Nephron progenitor cell (in vitro differentiated cells): ENCODE results near the gene ZNF366.
A peak's percentile ranks its signal among the peaks of the same experiment; 100 is the strongest.

Experiments
- DNase-seq: peaks from one replicate; pipeline ENCODE4 v3.0.0; 2021
- H3K27ac Mint-ChIP-seq: 2 replicates; pipeline ENCODE4 v1.8.0; 2021; ENCODE audit warnings: mild to moderate bottlenecking, moderate library complexity, mixed read lengths
- H3K27me3 Mint-ChIP-seq: 2 replicates; pipeline ENCODE4 v1.8.0; 2021; ENCODE audit warnings: mild to moderate bottlenecking, low read depth, mixed read lengths; ENCODE audit not compliant: poor library complexity
- H3K36me3 Mint-ChIP-seq: 2 replicates; pipeline ENCODE4 v1.8.0; 2021; ENCODE audit warnings: low read depth, mixed read lengths
- H3K4me1 Mint-ChIP-seq: 2 replicates; pipeline ENCODE4 v1.8.0; 2021; ENCODE audit warnings: mixed read lengths
- H3K4me3 Mint-ChIP-seq: 2 replicates; pipeline ENCODE4 v1.8.0; 2021; ENCODE audit warnings: mild to moderate bottlenecking, moderate library complexity, mixed read lengths
- H3K9me3 Mint-ChIP-seq: 2 replicates; pipeline ENCODE4 v1.8.0; 2021; ENCODE audit warnings: mild to moderate bottlenecking, moderate library complexity, mixed read lengths
- TF ChIP-seq, protein P1 (sequence below): fragments of 200-600 bp; sonication (generic); IDR thresholded peaks from 2 replicates; pipeline ENCODE4 v1.5.0; 2021; ENCODE audit warnings: antibody characterized with exemption

ZNF366 gene

DNA sequence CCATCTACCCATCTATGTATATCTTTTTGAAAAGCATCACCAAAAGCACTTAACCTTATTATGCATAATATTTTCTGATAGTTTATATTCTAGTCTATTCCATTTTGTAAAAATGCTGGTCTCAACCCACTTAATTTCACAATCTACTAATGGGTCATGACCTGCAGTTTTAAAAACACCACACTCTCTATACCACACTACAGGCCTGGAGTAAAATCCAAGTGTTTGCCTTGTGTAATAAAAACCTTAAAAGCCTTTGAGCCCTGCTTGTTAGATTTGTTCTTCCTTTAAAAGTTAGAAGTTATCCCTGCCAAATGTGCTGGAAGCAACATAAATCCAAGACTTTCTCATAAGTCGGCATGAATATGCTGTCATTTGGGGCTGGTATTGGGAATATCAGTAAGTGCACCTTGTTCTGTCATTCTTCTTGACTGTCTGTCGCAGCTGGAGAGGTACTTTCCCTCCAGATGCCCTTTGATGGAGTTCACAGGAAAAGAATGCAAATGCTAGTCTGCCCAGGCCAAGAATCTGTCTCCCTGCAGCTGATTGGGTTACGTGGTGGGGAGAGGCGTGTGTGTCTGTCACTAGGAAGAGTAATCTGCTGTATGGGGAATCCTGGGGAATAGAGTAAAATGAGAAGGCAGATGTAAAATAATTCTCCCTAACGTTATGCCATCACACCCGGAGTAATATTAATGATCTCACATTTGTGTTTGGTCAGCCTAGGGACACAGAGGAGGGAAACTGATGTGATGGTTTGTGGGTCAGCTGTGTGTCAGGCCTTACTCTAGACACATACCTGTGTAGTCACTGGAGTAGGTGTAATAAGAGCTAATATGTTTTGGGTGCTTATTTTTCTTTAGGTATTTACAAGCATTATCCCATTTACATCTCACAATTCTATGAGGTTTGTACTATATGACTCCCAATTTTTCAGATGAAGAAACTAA, 79.4 kb downstream of the ZNF366 start:
- Mint-ChIP-seq H3K36me3 (no peaks in the 10 kb centered on the region), H3K4me3 (peak overlapping the region; percentile 22), H3K27me3 (peaks cover 3% of the 10 kb centered on the region), H3K9me3 (no peaks in the 10 kb centered on the region), H3K27ac (no peak overlapping the region), H3K4me1 (peaks cover 32% of the 10 kb centered on the region)
- TF ChIP-seq, protein P1, sequence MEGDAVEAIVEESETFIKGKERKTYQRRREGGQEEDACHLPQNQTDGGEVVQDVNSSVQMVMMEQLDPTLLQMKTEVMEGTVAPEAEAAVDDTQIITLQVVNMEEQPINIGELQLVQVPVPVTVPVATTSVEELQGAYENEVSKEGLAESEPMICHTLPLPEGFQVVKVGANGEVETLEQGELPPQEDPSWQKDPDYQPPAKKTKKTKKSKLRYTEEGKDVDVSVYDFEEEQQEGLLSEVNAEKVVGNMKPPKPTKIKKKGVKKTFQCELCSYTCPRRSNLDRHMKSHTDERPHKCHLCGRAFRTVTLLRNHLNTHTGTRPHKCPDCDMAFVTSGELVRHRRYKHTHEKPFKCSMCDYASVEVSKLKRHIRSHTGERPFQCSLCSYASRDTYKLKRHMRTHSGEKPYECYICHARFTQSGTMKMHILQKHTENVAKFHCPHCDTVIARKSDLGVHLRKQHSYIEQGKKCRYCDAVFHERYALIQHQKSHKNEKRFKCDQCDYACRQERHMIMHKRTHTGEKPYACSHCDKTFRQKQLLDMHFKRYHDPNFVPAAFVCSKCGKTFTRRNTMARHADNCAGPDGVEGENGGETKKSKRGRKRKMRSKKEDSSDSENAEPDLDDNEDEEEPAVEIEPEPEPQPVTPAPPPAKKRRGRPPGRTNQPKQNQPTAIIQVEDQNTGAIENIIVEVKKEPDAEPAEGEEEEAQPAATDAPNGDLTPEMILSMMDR, result no peak
- DNase-seq, result peak; percentile 15

DNA sequence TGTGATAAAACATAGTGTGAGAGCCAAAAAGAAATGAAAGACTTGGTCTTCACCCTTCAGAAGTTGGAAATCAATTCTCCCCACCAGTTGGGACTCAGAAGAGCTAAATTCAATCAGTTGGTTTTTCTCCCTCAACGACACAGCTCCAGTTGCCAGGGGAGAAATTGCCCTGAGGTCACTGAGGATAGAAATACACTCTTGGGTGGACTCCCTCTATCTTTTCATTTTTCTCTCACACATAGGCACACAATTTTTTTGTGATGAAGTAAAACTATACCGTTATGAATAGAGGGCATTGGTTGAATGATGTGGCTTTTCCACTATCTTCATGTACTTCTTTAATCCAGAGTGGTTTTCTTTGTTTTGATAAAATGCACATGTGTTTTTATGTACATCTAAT, 80.2 kb downstream of the ZNF366 start:
- Mint-ChIP-seq H3K27me3 (peaks cover 3% of the 10 kb centered on the region), H3K27ac (no peak overlapping the region), H3K9me3 (no peaks in the 10 kb centered on the region), H3K4me3 (no peak overlapping the region), H3K4me1 (peaks cover 26% of the 10 kb centered on the region), H3K36me3 (no peaks in the 10 kb centered on the region)
- no peak for DNase-seq
- TF ChIP-seq, protein P1, result no peak

DNA sequence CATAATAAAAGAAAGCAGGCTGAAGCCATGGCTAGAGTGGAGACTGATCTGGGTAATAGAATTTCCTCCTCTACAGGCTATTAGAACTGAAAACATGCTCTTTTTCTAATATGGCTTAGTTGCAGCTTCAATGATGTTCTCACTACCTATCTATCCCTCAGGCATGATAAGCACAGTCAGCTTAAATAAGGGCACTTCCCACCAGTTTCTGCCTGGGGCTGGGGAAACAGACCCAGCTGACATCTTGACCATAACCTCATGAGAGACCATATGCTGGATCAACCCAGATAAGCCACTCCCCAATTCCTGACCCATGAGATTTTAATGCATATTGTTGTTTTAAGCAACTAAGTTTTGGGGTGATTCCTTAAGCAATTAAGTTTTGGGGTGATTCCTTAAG, 81.2 kb downstream of the ZNF366 start:
- no peak overlapping the region for H3K4me3 Mint-ChIP-seq
- TF ChIP-seq, protein P1, result no peak
- H3K27me3 Mint-ChIP-seq, result peaks cover 3% of the 10 kb centered on the region

DNA sequence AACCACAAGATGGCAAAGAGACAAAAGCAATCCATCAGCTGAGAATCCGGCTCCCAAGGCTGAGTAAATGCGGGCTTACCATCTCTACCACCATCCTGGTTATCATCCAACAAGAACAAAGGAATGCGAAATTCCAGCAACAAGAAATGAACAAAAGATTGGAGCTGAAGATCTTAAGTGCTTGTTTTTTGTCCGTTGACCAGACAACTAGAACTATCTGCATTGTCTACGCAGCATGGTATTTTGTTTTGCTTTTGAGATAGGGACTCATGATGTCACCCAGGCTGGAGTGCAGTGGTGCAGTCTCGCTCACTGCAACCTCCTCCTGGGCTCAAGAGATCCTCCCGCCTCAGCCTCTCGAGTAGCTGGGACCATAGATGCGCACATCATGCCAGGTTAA, 88.9 kb downstream of the ZNF366 start:
- peaks cover 9% of the 10 kb centered on the region for H3K27me3 Mint-ChIP-seq
- DNase-seq, result no peak

More for the DNA sequence above, 81.2 kb downstream of the ZNF366 start:
- peaks cover 26% of the 10 kb centered on the region for H3K4me1 Mint-ChIP-seq
- H3K27ac Mint-ChIP-seq, result no peak overlapping the region
- H3K36me3 Mint-ChIP-seq, result no peaks in the 10 kb centered on the region
- H3K9me3 Mint-ChIP-seq, result no peaks in the 10 kb centered on the region
- DNase-seq, result no peak

DNA sequence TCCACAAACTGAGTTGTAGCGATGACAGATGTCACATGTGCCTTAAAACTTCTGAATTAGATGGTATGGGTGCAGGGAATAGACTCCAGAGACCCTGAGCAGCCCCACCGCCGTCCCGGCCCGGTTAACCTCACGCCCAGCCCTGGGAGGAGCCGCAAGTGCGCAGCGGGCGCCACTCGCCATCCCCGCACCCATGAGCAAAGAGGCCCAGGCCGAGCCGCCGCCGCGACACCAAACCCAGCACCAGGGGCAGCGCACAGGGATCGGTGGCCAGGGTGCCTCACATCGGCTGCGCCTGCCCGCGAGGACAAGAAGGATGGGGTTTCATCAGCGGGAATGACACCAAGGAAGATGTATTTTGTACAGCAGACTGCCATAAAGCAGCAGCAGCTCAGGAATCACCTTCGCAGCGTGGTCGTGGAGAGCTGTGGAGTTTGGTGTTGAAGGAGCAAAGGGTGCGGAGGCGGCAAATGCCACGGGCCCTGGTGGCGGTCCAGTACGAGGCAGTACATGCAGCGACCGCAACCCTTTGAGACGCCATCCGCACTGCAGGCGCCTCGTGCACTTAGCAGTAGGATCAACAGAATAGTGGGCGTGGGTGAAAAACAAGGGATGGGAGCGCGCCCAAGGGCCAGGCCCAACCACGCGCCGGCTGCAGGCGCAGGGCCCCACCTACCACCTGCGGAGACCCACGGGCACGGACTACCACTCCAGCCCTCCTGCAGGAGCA, 89.7 kb downstream of the ZNF366 start:
- no peak overlapping the region for H3K4me3 Mint-ChIP-seq
- TF ChIP-seq, protein P1, result no peak
- H3K4me1 Mint-ChIP-seq, result no peaks in the 10 kb centered on the region
- peaks cover 9% of the 10 kb centered on the region for H3K27me3 Mint-ChIP-seq
- peaks cover 5% of the 10 kb centered on the region for H3K9me3 Mint-ChIP-seq
- no peak for DNase-seq
- no peaks in the 10 kb centered on the region for H3K36me3 Mint-ChIP-seq
- no peak overlapping the region for H3K27ac Mint-ChIP-seq

More for the DNA sequence above, 88.9 kb downstream of the ZNF366 start:
- no peak overlapping the region for H3K4me3 Mint-ChIP-seq
- no peaks in the 10 kb centered on the region for H3K4me1 Mint-ChIP-seq
- TF ChIP-seq, protein P1, result no peak
- H3K9me3 Mint-ChIP-seq, result peaks cover 5% of the 10 kb centered on the region
- no peaks in the 10 kb centered on the region for H3K36me3 Mint-ChIP-seq
- H3K27ac Mint-ChIP-seq, result no peak overlapping the region
